ENCODE data around the gene CINP.
"Not testable (repeated sequence)": the region's sequence is repeated elsewhere in the genome, so short reads cannot be mapped to it uniquely, and the experiment has no call there.

CINP gene

DNA sequence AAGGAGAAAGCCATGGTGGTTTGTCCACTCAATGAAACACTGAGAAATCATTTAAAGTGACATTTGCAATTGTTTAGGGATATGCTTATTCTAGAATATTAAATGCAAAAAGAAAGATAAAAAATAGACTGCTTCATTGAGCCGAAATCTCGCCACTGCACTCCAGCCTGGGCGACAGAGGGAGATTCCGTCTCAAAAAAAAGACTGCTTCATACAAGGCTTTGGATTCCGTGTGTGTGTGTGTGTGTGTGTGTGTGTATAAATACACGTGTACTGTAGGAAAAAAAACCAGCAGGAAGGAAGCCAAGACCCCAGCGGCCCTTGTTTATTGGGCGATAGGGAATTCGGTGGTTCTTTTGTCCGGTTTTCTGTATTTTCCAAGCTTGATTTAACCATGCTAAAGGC lies 46.4 kb downstream of the CINP start:
- TF ChIP-seq, protein P1, sequence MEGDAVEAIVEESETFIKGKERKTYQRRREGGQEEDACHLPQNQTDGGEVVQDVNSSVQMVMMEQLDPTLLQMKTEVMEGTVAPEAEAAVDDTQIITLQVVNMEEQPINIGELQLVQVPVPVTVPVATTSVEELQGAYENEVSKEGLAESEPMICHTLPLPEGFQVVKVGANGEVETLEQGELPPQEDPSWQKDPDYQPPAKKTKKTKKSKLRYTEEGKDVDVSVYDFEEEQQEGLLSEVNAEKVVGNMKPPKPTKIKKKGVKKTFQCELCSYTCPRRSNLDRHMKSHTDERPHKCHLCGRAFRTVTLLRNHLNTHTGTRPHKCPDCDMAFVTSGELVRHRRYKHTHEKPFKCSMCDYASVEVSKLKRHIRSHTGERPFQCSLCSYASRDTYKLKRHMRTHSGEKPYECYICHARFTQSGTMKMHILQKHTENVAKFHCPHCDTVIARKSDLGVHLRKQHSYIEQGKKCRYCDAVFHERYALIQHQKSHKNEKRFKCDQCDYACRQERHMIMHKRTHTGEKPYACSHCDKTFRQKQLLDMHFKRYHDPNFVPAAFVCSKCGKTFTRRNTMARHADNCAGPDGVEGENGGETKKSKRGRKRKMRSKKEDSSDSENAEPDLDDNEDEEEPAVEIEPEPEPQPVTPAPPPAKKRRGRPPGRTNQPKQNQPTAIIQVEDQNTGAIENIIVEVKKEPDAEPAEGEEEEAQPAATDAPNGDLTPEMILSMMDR (conservative IDR thresholded peaks at IDR 0.05; ENCODE audit: low read depth) = no peak
- no peak for DNase-seq (ENCODE audit: low spot score)
- ChIA-PET CTCF (interaction anchor here (0.7 to 1.3 kb wide), 9 partner anchors 8 to 412 kb away, joined by 3 to 7 read pairs (median 3); no protein-coding TSS in a partner anchor), POLR2A (ENCODE audit: low non-redundant PET) (interaction anchor here (0.6 to 0.7 kb wide), 4 partner anchors 40 to 191 kb away, joined by 3 to 8 read pairs (median 6); no protein-coding TSS in a partner anchor)
- H3K27ac ChIP-seq = peak overlapping the region; percentile 86

DNA sequence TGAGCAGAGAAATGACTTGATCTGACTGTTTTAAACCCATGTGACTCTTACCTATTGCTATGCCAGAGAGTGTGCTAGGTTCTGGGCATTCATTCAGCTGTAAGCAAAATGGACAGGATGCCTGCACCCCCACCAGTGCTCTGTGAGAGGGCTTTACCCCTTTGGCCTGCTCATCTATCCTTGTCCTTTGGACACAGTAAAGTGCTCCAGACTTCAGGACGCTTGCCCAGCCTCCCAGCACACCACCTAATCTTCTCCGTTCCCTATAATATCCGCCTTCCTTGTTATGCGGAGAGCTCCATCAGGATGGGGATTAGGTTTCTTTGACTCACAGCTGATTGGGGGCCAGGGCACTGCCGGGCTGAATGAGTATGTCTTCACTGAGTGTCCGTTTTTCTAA lies 47.6 kb downstream of the CINP start:
- peak overlapping the region; percentile 43; the same call in 1 of the 2 replicates for H3K27ac ChIP-seq
- no peak for DNase-seq (ENCODE audit: low spot score)
- ChIA-PET POLR2A (ENCODE audit: low non-redundant PET) (no interaction called here), CTCF (interaction anchor here (0.5 to 2.1 kb wide), 12 partner anchors 18 to 511 kb away, joined by 3 to 11 read pairs (median 4); no protein-coding TSS in a partner anchor)
- TF ChIP-seq, protein P1 (conservative IDR thresholded peaks at IDR 0.05; ENCODE audit: low read depth) = no peak

DNA sequence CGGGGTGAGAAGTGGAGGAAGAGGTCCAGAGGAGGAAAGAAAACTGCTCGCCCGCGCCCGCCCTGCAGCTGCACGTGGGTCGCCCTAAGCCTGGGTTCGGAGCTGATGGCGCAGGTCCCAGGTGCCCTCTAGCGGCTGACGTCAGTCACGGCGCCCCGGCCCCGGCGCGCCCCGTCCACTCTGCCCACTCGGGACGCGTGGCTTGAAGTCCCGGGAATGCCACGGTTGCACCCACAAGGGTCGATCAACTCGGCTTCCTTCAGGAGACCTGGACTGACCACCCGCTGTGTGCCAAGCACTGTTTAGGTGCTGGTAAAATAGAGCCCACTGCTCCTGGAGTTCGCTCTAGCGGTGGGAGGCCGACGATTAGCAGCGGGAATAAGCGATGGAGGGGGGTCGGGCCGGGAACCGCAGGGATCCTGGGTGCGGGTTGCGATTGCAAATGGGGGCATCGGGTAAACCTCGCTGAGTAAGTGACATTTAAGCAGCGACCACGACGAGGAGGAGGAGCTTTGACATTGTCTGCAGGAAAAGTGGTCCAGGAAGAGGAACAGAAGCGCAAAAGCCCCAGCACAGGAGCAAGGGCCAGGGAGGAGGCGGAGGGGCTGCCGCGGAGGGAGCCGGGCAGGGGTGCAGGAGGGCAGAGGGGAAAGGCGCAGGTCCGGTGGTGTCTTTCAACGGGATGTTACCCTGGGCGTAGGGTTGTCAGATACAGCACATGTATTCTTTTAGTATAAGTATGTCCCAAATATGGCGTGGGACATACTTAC lies 48.3 kb downstream of the CINP start:
- CTCF ChIA-PET = interaction anchor here (0.5 to 2.1 kb wide), 18 partner anchors 13 to 251 kb away, joined by 3 to 11 read pairs (median 3); no protein-coding TSS in a partner anchor
- POLR2A ChIA-PET (ENCODE audit: low non-redundant PET) = no interaction called here
- TF ChIP-seq, protein P1 (conservative IDR thresholded peaks at IDR 0.05; ENCODE audit: low read depth) = peak; percentile 97
- DNase-seq (ENCODE audit: low spot score) = peak; percentile 84
- peak overlapping the region; percentile 34 for H3K27ac ChIP-seq

DNA sequence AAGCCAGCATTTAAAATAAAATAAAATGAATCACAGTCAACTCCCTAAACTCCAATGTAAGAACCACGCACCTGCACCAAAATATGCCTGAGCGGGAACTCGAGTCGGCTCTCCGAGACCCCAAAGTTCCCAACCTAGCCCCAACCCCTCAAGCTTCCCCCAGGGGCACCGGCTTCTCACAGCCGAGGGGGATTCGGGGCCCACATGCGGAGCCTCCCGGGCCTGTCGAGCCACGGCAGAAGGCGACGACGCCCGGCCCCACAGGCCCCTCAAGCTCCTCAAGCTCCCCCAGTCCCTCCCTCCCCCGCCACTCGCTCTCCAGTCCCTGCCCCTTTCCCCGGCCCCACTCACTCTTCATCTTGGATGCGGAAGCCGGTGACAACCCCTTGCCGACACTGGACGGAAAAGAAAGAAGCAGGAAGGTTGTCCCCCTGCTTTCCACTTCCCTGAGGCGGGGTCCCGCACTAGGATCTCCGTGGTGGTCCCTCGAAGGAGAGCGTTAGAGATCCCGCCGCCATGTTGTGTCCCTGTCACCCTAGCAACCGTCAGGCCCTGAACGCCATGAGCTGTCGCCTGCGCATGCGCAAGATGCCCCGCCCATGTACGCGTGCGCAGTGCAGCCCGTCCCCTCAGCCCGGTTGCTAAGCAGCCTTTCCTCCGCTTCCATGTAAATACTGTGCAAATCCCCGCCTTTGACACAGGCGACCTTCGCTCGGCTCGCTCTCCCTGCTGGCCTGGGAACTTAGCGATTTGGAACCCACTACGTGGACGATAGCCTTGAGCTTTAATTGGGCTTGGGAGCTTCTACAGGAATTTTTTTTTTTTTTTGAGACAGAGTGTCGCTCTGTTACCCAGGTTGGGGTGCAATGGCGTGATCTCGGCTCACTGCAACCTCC lies 57.8 kb downstream of the CINP start, which contains the start of gene MOK:
Gene MOK (minus strand): TSS at position 554 of the 896 bp plus-strand sequence. CDS start 196 bp downstream, at position 358.
- H3K27ac ChIP-seq = peak within 1 kb of the TSS; percentile 72
- DNase-seq (ENCODE audit: low spot score) = peak; percentile 98
- ChIA-PET CTCF (interaction anchor here (0.7 to 0.9 kb wide), 2 partner anchors 12 to 81 kb away, joined by 3 to 4 read pairs; no protein-coding TSS in a partner anchor), POLR2A (ENCODE audit: low non-redundant PET) (no interaction called here)
- TF ChIP-seq, protein P1 (conservative IDR thresholded peaks at IDR 0.05; ENCODE audit: low read depth) = no peak

DNA sequence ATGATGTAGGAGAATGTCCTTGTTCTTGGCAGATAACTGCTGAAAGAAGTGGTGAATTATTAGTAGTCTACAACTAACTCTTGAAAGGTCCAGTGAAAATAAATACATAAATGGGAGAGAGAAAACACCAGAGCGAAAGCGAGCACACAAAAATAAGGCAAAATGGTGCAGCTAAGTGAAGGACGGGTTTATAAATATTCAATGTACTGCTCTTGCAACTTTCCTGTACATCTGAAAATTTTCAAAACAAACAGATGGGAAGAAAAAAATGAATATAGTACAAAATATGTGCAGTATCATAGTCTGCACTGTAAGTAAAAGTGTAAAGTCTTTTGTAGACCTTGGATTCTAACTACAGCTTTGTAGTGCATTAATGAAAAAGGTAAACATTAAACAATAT lies 59.0 kb downstream of the CINP start:
- no peak for DNase-seq (ENCODE audit: low spot score)
- CTCF ChIA-PET = interaction anchor here (0.9 kb wide), 1 partner anchor 14 kb away, joined by 4 read pairs; no protein-coding TSS in a partner anchor
- TF ChIP-seq, protein P1 (conservative IDR thresholded peaks at IDR 0.05; ENCODE audit: low read depth) = no peak
- no peak overlapping the region for H3K27ac ChIP-seq
- POLR2A ChIA-PET (ENCODE audit: low non-redundant PET) = no interaction called here

DNA sequence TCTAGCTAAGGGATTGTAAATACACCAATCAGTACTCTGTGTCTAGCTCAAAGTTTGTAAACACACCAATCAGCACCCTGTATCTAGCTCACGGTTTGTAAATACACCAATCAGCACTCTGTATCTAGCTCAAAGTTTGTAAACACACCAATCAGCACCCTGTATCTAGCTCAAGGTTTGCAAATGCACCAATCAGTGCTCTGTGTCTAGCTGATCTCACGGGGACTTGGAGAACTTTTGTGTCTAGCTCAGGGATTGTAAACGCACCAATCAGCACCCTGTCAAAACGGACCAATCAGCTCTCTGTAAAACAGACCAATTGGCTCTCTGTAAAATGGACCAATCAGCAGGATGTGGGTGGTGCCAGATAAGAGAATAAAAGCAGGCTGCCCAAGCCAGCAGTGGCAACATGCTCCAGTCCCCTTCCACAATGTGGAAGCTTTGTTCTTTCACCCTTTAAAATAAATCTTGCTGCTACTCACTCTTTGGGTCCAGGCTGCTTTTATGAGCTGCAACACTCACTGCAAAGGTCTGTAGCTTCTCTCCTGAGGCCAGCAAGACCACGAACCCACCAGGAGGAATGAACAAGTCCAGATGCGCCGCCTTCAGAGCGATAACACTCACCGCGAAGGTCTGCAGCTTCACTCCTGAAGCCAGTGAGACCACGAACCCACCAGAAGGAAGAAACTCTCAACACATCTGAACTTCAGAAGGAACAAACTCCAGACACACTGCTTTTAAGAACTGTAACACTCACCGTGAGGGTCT lies 64.2 kb downstream of the CINP start:
- CTCF ChIA-PET = interaction anchor here (0.5 kb wide), 1 partner anchor 154 kb away, joined by 3 read pairs; no protein-coding TSS in a partner anchor
- H3K27ac ChIP-seq = peak overlapping the region; percentile 36; the same call in 1 of the 2 replicates
- POLR2A ChIA-PET (ENCODE audit: low non-redundant PET); DNase-seq (ENCODE audit: low spot score): not testable (repeated sequence)
